ENCODE data around the gene SKA3.
"Not testable (repeated sequence)": the region's sequence is repeated elsewhere in the genome, so short reads cannot be mapped to it uniquely, and the experiment has no call there.

The SKA3 gene

GRCh38 chr13:21165606-21166005 lies 10.7 kb downstream of the SKA3 start:
- not testable (repeated sequence) for DNase-seq (ENCODE audit: low read depth)

GRCh38 chr13:21164631-21165030 lies 11.7 kb downstream of the SKA3 start:
- DNase-seq (ENCODE audit: low read depth): no peak

GRCh38 chr13:21152251-21152899 lies 24.0 kb downstream of the SKA3 start:
- DNase-seq (ENCODE audit: low read depth): no peak

- no peak for DNase-seq (ENCODE audit: low read depth)
These were observed 26.3 kb downstream of the SKA3 start for GRCh38 chr13:21150013-21150412.

- no peak for DNase-seq (ENCODE audit: low read depth)
These were observed 26.8 kb downstream of the SKA3 start for GRCh38 chr13:21149568-21149967.

GRCh38 chr13:21148557-21149258 lies 27.6 kb downstream of the SKA3 start:
- DNase-seq (ENCODE audit: low read depth): no peak

GRCh38 chr13:21147827-21148226 lies 28.5 kb downstream of the SKA3 start:
- DNase-seq (ENCODE audit: low read depth): no peak

GRCh38 chr13:21142766-21143165 lies 33.6 kb downstream of the SKA3 start:
- no peak for DNase-seq (ENCODE audit: low read depth)

GRCh38 chr13:21139374-21139773 lies 37.0 kb downstream of the SKA3 start:
- DNase-seq (ENCODE audit: low read depth): no peak

- no peak for DNase-seq (ENCODE audit: low read depth)
These were observed 37.8 kb downstream of the SKA3 start for GRCh38 chr13:21138561-21138960.

GRCh38 chr13:21137696-21138095 lies 38.7 kb downstream of the SKA3 start:
- no peak for DNase-seq (ENCODE audit: low read depth)

- not testable (repeated sequence) for DNase-seq (ENCODE audit: low read depth)
These were observed 40.5 kb downstream of the SKA3 start for GRCh38 chr13:21135833-21136232.

GRCh38 chr13:21134475-21134874 lies 41.9 kb downstream of the SKA3 start:
- no peak for DNase-seq (ENCODE audit: low read depth)

GRCh38 chr13:21133077-21133476 lies 43.3 kb downstream of the SKA3 start:
- no peak for DNase-seq (ENCODE audit: low read depth)

GRCh38 chr13:21130116-21130515 lies 46.2 kb downstream of the SKA3 start:
- DNase-seq (ENCODE audit: low read depth): no peak

GRCh38 chr13:21124852-21125251 lies 51.5 kb downstream of the SKA3 start:
- no peak for DNase-seq (ENCODE audit: low read depth)

- no peak for DNase-seq (ENCODE audit: low read depth)
These were observed 52.4 kb downstream of the SKA3 start for GRCh38 chr13:21123956-21124355.

- no peak for DNase-seq (ENCODE audit: low read depth)
These were observed 54.7 kb downstream of the SKA3 start for GRCh38 chr13:21121616-21122015.

- DNase-seq (ENCODE audit: low read depth): no peak
These were observed 56.2 kb downstream of the SKA3 start for GRCh38 chr13:21120191-21120590.

GRCh38 chr13:21119526-21119925 lies 56.8 kb downstream of the SKA3 start:
- DNase-seq (ENCODE audit: low read depth): no peak

GRCh38 chr13:21118180-21118579 lies 58.2 kb downstream of the SKA3 start:
- DNase-seq (ENCODE audit: low read depth): no peak

- DNase-seq (ENCODE audit: low read depth): no peak
These were observed 59.1 kb downstream of the SKA3 start for GRCh38 chr13:21117104-21117809.

- no peak for DNase-seq (ENCODE audit: low read depth)
These were observed 60.2 kb downstream of the SKA3 start for GRCh38 chr13:21116141-21116540.
